Stimulated activated CD8-positive, alpha-beta memory T cell treated with anti-CD3 and anti-CD28 coated beads, Interleukin-15, amount 100 ng/mL, for 24 hours (primary cell): ENCODE results near the gene ARHGDIG.
"Not testable (repeated sequence)": the region's sequence is repeated elsewhere in the genome, so short reads cannot be mapped to it uniquely, and the experiment has no call there.

Experiments
- DNase-seq: peaks from one replicate; pipeline ENCODE4 v3.0.0-alpha.2; 2020; ENCODE audit warnings: low read depth

ARHGDIG gene

DNA sequence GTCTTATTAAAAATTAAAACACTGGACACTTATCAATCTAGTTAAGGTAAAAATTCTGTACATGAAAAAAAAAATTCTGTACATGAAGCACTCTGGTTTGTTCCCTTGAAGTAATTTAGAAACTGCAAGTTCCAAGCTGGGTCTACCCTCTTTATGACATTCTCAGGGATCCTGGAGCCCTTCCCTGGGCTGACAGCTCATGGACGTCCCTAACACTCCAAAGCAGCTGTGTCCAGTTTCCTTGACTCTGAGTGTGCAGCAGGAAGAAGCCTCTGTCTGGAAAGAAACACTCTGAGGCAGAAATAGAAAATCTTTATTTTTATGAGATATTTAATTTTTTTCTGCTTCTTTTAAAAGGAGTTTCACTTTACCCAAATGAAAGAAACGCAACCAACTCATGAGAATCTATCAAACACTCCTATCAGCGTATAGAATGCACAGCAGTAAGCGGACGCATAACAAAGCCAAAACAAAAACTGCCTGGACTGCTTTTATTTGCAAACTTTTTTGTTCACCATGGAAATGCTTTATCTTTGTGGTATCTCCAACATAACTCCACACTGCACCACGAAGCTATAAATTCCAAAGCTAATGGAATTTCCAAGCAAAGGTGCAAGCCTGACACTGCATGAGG, 50.9 kb downstream of the ARHGDIG start:
- not testable (repeated sequence) for DNase-seq
